ENCODE results near the gene NXPH3. TPM values are rescaled to one million over a fixed set of nuclear protein-coding genes. Genes with fewer than 3 reads are reported as not detected.
A peak's percentile ranks its signal among the peaks of the same experiment; 100 is the strongest.

Gene NXPH3
- total and polyA plus RNA-seq, 2 of the 13 experiments (the other 11 are each of a cell fraction or from before 2014, with no cell fraction given) = 0.04 to 0.58 TPM

DNA sequence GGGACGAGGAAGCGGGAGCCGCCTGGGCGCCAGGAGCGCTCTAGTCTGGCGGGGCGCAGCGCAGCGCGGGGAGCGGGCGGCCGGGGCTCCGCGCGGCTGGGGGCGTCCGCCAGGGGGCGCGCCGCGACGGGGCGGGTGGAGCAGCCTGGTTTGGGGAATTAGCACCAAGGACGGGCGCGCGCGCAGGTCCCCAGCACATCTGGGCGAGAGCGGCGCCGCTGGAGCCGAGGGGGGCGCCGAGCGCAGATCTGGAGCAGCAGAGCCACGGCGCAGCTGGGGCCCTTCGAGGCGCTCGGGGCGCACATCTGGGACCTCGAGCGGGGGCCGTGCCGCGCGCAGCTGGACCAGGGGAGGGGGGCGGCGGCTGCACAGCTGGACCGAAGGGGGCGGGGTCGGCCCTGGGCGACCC lies at the start of gene NXPH3 (continued):
- TF ChIP-seq ZNF142 (CRISPR knock-in tag; IDR thresholded peaks at IDR 0.05) (no peak), CENPT (CRISPR knock-in tag; IDR thresholded peaks at IDR 0.05; ENCODE audit: low read depth) (no peak), ZBTB7B (CRISPR knock-in tag; IDR thresholded peaks at IDR 0.05) (no peak), ZNF280D (CRISPR knock-in tag; IDR thresholded peaks at IDR 0.05) (no peak), MBD4 (IDR thresholded peaks at IDR 0.05; ENCODE audit: borderline replicate concordance, low read length) (no peak), ZNF543 (CRISPR knock-in tag; IDR thresholded peaks at IDR 0.05) (no peak), CTCF (CRISPR knock-in tag; IDR thresholded peaks at IDR 0.05) (peak; percentile 64), TOE1 (CRISPR knock-in tag; IDR thresholded peaks at IDR 0.05) (no peak), ZBTB3 (CRISPR knock-in tag; IDR thresholded peaks at IDR 0.05; ENCODE audit: borderline replicate concordance, low read depth) (no peak), SALL1 (CRISPR knock-in tag; IDR thresholded peaks at IDR 0.05) (no peak), TCF12 (IDR thresholded peaks at IDR 0.05) (no peak), TCF12 (CRISPR knock-in tag; IDR thresholded peaks at IDR 0.05) (no peak), ELF3 (CRISPR knock-in tag; IDR thresholded peaks at IDR 0.05) (peak; percentile 29; the same call in 1 of the 2 replicates), ZNF205 (CRISPR knock-in tag; IDR thresholded peaks at IDR 0.05) (no peak)
- TF ChIP-seq, protein P1, sequence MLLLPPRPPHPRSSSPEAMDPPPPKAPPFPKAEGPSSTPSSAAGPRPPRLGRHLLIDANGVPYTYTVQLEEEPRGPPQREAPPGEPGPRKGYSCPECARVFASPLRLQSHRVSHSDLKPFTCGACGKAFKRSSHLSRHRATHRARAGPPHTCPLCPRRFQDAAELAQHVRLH (CRISPR knock-in tag; IDR thresholded peaks at IDR 0.05; ENCODE audit: borderline replicate concordance, low read depth) = no peak
- TF ChIP-seq, protein P2, sequence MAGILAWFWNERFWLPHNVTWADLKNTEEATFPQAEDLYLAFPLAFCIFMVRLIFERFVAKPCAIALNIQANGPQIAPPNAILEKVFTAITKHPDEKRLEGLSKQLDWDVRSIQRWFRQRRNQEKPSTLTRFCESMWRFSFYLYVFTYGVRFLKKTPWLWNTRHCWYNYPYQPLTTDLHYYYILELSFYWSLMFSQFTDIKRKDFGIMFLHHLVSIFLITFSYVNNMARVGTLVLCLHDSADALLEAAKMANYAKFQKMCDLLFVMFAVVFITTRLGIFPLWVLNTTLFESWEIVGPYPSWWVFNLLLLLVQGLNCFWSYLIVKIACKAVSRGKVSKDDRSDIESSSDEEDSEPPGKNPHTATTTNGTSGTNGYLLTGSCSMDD (CRISPR knock-in tag; IDR thresholded peaks at IDR 0.05) = no peak
- TF ChIP-seq, protein P3, sequence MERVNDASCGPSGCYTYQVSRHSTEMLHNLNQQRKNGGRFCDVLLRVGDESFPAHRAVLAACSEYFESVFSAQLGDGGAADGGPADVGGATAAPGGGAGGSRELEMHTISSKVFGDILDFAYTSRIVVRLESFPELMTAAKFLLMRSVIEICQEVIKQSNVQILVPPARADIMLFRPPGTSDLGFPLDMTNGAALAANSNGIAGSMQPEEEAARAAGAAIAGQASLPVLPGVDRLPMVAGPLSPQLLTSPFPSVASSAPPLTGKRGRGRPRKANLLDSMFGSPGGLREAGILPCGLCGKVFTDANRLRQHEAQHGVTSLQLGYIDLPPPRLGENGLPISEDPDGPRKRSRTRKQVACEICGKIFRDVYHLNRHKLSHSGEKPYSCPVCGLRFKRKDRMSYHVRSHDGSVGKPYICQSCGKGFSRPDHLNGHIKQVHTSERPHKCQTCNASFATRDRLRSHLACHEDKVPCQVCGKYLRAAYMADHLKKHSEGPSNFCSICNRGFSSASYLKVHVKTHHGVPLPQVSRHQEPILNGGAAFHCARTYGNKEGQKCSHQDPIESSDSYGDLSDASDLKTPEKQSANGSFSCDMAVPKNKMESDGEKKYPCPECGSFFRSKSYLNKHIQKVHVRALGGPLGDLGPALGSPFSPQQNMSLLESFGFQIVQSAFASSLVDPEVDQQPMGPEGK (CRISPR knock-in tag; IDR thresholded peaks at IDR 0.05) = no peak

All from HepG2 (cell line).